ENCODE measurements around the gene SESN3.
"Not testable (repeated sequence)": the region's sequence is repeated elsewhere in the genome, so short reads cannot be mapped to it uniquely, and the experiment has no call there.

The SESN3 gene

GRCh38 chr11:95150956-95151684, 79.9 kb downstream of the SESN3 start:
- DNase-seq (ENCODE audit: low read depth) = peak; percentile 82

- no peak for DNase-seq (ENCODE audit: low read depth)
Observed at GRCh38 chr11:95149651-95150364, 81.2 kb downstream of the SESN3 start.

DNA sequence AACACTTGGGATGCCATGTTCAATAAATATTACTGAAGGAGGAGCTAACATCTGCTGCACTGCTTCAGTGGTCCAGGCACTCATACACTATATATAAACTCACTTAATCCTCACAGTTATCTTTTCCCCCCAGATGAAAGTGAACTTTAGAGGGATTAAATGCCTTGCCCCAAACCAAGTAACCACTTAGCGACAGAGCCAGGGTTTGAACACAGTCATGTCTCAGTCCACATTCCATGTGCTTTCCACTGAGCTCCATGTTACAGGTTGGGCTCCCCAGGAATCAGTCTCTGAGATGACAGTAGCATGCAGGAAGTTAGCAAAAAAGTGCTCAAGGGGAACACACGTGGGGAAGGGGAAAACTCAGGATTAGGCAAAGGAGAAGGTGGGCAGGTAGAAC, 82.1 kb downstream of the SESN3 start:
- DNase-seq (ENCODE audit: low read depth) = no peak

GRCh38 chr11:95148406-95148805, 82.6 kb downstream of the SESN3 start:
- DNase-seq (ENCODE audit: low read depth) = no peak

DNA sequence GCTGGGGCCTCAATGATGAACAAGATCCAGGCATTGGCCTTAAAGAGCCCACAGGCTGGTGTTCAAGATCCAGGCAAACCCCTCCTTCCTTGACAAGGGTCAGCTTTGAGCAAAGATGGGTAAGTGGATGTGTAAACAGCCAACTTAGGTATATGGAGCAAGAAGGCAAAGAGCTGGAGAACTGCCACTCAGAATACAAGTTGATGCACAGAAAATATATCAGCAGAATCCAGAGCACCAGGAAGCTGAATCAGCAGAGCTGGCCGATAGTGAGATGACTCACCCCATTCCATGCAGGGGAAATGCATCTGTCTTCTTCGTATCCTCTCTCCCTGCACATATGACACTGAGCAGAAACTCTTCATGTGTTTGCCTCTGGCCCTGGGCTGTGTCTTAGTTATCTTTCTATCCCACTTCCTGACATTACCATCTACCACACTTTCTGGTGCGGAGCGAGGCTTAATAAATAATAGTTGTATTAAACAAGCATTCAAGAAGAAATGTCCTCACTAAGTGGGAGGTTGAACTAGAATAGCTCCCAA, 83.6 kb downstream of the SESN3 start:
- peak; percentile 62 for DNase-seq (ENCODE audit: low read depth)

- no peak for DNase-seq (ENCODE audit: low read depth)
Observed at GRCh38 chr11:95145430-95146060, 85.5 kb downstream of the SESN3 start.

DNA sequence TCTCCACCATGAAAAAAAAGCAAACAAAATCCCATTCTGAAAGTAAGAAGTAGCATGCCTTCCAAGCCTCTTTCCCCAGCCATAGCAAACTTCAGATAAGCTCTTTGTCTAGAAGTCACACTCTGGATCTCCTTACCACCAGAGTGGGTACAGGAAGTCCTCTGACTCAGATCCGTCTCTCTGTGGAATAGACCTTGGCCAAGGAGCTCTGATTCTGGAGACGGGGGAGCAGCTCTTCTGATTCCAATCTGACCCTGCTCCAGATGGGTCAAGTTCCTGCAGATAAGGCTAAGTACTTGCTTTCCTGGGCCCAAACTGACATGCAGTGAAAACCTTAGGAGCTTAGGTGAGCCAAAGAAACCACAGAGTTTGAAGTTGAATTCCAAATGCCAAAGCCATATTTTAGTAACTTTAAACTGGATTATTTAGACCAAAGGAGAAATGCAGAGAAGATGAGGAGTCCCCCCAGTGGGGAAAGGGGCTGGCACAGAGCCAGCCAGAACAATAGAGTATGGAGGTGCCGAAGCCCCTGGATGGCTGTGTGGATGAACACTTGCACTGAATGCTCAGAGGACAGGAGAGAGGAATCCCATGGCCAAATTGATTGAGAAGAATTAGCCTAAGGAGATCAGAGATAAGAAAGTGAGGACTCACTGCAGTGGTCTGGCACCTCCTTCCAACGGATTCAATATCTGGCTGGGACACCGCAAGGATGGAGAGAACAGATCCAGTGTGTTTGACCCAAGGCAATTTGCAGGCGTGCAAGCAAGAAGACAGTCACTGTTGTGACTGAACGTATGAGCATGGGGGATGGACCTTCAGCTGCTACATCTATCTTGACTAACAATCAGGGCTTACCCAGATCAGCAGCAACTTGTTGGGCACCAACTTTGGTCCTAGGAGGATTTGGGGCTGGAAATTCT, 86.4 kb downstream of the SESN3 start:
- DNase-seq (ENCODE audit: low read depth) = no peak

- peak; percentile 91 for DNase-seq (ENCODE audit: low read depth)
Observed at GRCh38 chr11:95143106-95143681, 87.8 kb downstream of the SESN3 start.

- no peak for DNase-seq (ENCODE audit: low read depth)
Observed at GRCh38 chr11:95142431-95142830, 88.6 kb downstream of the SESN3 start.

DNA sequence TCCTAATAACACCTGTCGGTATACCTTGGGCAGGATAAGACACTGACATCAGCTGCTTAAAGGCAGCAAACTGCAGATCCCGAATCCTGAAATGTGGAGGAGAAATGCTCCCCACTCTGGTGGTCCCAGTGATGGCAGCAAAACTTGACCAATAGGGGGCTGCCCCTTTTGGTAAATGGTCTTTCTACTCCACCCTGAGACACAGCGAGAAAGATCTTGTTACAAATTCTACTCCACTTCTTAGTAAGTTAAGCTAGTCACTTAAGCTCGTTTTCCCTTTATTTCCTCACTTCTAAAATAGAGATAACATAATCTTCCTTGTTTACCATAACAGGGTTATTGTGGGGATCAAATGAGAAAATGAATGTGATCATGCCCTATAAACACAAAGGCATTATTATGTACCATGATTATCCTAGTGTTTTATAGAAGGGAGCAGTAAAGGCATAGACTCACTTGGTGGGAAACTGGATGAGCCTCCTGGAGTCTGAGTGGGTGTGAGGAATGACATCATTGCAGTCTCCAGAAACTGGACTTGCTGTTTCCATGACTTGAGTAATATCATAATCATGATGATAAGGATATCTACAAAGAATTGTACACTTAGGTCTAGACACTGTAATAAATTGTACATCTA, 90.5 kb downstream of the SESN3 start:
- DNase-seq (ENCODE audit: low read depth) = no peak

DNA sequence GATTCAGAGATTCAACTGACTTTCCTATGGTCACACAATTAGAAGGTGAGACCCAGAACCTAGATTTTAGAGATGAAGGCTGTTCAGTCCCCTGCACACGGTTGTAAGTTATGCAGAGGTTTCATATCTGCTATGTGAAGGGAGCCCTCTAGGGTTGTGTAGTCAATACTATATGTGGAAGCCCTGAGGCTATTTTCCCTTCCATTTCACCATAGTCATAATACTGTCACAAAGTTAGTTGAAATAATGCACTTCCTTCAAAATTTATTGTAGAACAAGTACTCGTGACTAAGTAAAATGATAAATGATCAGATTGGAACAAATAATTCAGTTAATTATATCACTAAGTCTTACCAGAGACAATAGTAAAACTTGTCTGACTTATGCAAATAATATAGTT, 92.6 kb downstream of the SESN3 start:
- DNase-seq (ENCODE audit: low read depth) = no peak

DNA sequence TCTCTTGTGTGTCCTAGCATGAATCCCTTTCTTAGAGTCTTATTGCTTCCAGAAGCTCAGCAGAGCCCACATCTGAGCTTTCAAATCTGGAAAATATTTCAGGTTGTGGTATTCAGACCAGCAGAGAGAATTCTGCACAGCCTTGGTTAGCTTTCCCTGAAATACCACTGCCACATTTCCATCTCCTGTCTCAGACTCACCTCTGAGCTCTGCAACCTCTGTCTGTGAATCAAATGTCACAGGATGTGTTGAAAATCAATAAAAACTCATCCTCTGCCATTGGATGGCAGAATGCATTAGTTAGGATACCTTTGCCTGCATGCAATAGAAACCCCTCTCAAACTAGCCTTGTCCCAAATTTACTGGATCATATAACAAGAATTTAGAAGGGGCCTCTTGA, 93.7 kb downstream of the SESN3 start:
- DNase-seq (ENCODE audit: low read depth) = no peak

DNA sequence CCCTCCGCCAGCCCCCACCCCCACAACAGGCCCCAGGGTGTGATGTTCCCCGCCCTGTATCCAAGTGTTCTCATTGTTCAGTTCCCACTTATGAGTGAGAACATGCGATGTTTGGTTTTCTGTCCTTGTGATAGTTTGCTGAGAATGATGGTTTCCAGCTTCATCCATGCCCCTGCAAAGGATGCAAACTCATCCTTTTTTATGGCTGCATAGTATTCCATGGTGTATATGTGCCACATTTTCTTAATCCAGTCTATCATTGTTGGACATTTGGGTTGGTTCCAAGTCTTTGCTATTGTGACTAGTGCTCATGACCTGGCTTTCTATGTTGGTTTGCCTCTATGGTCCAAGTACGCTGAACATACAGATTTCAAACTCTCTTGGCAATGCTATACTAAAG, 94.3 kb downstream of the SESN3 start:
- DNase-seq (ENCODE audit: low read depth) = not testable (repeated sequence)

DNA sequence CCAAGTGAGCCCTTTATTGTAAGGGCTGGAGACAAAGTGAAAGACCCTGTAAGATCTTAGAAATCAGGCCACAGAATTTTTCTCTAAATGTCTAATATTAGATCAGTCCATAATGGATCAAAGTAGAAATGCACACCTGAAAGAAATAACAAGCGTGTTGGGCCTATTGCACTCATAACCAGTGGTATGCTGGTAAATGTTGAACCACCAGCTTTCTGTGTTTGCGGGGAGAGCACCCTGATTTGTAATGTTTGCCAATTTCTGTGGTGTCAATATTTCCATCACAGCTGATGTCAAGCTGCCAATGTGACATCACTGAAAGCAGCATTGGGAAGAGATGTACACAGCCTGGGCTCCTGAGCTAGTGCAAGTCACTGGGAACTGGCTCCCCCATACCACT, 95.1 kb downstream of the SESN3 start:
- no peak for DNase-seq (ENCODE audit: low read depth)

DNA sequence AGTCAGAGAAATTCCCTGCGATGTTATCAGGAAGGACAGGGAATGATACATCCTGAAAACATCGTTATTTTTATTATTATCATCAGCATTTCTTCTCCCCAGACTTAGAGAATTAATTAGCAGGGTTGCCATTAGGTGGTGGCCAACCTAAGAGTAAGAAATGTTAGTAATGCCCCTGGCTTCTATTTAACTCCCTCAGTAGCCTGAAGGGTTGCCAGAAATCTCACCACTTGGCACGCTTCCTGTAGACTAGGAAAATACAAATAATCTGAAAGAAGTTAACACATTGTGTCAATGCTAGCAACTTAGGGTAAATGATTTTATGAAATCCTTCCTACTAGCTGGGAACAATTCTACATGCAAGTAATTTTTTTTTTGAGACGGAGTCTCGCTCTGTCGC, 95.8 kb downstream of the SESN3 start:
- DNase-seq (ENCODE audit: low read depth) = no peak

DNA sequence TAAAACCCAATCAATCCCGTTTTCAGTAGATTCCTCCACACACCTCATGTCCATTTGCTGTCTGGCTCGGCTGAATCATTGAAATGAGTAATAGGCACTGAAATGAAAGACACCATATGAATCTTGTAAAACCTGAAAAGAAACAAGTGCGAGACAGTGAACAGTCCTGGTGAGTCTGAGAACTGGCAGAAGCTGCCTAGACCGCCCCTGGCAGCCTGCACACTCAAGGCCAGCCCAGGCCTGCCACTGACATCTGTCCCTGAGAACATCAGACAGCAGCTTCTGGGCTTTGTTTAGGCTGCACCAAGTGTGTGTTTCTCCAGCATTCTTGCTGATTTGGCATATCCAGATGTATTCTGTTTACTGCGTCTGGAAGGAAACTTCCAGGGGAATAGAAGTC, 96.5 kb downstream of the SESN3 start:
- DNase-seq (ENCODE audit: low read depth) = no peak

GRCh38 chr11:95132956-95133355, 98.0 kb downstream of the SESN3 start:
- no peak for DNase-seq (ENCODE audit: low read depth)

- no peak for DNase-seq (ENCODE audit: low read depth)
Observed at GRCh38 chr11:95128602-95129001, 102.4 kb downstream of the SESN3 start.

GRCh38 chr11:95123556-95123955, 107.4 kb downstream of the SESN3 start:
- no peak for DNase-seq (ENCODE audit: low read depth)

GRCh38 chr11:95121698-95122097, 109.3 kb downstream of the SESN3 start:
- DNase-seq (ENCODE audit: low read depth) = no peak
